ENCODE data around the gene TP53RK.

The TP53RK gene

GRCh38 chr20:46650575-46651090, 38.6 kb downstream of the TP53RK start:
- no peak for ATAC-seq
- TF ChIP-seq CSRNP3 (CRISPR knock-in tag; IDR thresholded peaks at IDR 0.05) = no peak
- TF ChIP-seq PPARA (CRISPR knock-in tag; IDR thresholded peaks at IDR 0.05; ENCODE audit: borderline replicate concordance) = no peak
- no peak for TF ChIP-seq ZNF565 (CRISPR knock-in tag; conservative IDR thresholded peaks at IDR 0.05; ENCODE audit: low read depth)
- TF ChIP-seq RARB (CRISPR knock-in tag; IDR thresholded peaks at IDR 0.05) = no peak
- no peak for TF ChIP-seq ZNF70 (CRISPR knock-in tag; IDR thresholded peaks at IDR 0.05)
- TF ChIP-seq GLIS3 (CRISPR knock-in tag; IDR thresholded peaks at IDR 0.05) = no peak
- no peak for TF ChIP-seq TCF4 (CRISPR knock-in tag; IDR thresholded peaks at IDR 0.05; ENCODE audit: borderline replicate concordance)
- no peak for TF ChIP-seq BACH2 (CRISPR knock-in tag; IDR thresholded peaks at IDR 0.05; ENCODE audit: borderline replicate concordance)
- TF ChIP-seq OSR1 (CRISPR knock-in tag; IDR thresholded peaks at IDR 0.05) = no peak
- TF ChIP-seq ZFP30 (CRISPR knock-in tag; IDR thresholded peaks at IDR 0.05) = no peak
- no peak for TF ChIP-seq CREB5 (CRISPR knock-in tag; IDR thresholded peaks at IDR 0.05; ENCODE audit: low read depth)
- TF ChIP-seq PATZ1 (CRISPR knock-in tag; IDR thresholded peaks at IDR 0.05; ENCODE audit: borderline replicate concordance) = no peak
- TF ChIP-seq CSDC2 (CRISPR knock-in tag; IDR thresholded peaks at IDR 0.05) = no peak
- TF ChIP-seq ISL1 (CRISPR knock-in tag; IDR thresholded peaks at IDR 0.05) = no peak
- no peak for TF ChIP-seq TSHZ2 (CRISPR knock-in tag; IDR thresholded peaks at IDR 0.05)
- no peak for TF ChIP-seq POU6F1 (CRISPR knock-in tag; IDR thresholded peaks at IDR 0.05; ENCODE audit: borderline replicate concordance, low read depth)
- TF ChIP-seq ZC3H10 (CRISPR knock-in tag; IDR thresholded peaks at IDR 0.05) = no peak

GRCh38 chr20:46649965-46650542, 39.2 kb downstream of the TP53RK start:
- ATAC-seq = no peak
- TF ChIP-seq ZFP30 (CRISPR knock-in tag; IDR thresholded peaks at IDR 0.05) = no peak
- no peak for TF ChIP-seq GLIS3 (CRISPR knock-in tag; IDR thresholded peaks at IDR 0.05)
- TF ChIP-seq ZFP3 (CRISPR knock-in tag; IDR thresholded peaks at IDR 0.05) = no peak
- TF ChIP-seq TSHZ2 (CRISPR knock-in tag; IDR thresholded peaks at IDR 0.05) = no peak
- no peak for TF ChIP-seq BACH2 (CRISPR knock-in tag; IDR thresholded peaks at IDR 0.05; ENCODE audit: borderline replicate concordance)
- no peak for TF ChIP-seq PATZ1 (CRISPR knock-in tag; IDR thresholded peaks at IDR 0.05; ENCODE audit: borderline replicate concordance)
- TF ChIP-seq ZNF8 (CRISPR knock-in tag; IDR thresholded peaks at IDR 0.05) = no peak
- TF ChIP-seq TOX (CRISPR knock-in tag; IDR thresholded peaks at IDR 0.05; ENCODE audit: borderline replicate concordance) = no peak
- TF ChIP-seq CREB5 (CRISPR knock-in tag; IDR thresholded peaks at IDR 0.05; ENCODE audit: low read depth) = no peak
- TF ChIP-seq SNAI2 (CRISPR knock-in tag; IDR thresholded peaks at IDR 0.05) = no peak
- no peak for TF ChIP-seq TCF4 (CRISPR knock-in tag; IDR thresholded peaks at IDR 0.05; ENCODE audit: borderline replicate concordance)
- TF ChIP-seq POU6F1 (CRISPR knock-in tag; IDR thresholded peaks at IDR 0.05; ENCODE audit: borderline replicate concordance, low read depth) = no peak
